ENCODE results near the gene ATOX1.
"Not testable (repeated sequence)": the region's sequence is repeated elsewhere in the genome, so short reads cannot be mapped to it uniquely, and the experiment has no call there.

The ATOX1 gene, protein sequence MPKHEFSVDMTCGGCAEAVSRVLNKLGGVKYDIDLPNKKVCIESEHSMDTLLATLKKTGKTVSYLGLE

DNA sequence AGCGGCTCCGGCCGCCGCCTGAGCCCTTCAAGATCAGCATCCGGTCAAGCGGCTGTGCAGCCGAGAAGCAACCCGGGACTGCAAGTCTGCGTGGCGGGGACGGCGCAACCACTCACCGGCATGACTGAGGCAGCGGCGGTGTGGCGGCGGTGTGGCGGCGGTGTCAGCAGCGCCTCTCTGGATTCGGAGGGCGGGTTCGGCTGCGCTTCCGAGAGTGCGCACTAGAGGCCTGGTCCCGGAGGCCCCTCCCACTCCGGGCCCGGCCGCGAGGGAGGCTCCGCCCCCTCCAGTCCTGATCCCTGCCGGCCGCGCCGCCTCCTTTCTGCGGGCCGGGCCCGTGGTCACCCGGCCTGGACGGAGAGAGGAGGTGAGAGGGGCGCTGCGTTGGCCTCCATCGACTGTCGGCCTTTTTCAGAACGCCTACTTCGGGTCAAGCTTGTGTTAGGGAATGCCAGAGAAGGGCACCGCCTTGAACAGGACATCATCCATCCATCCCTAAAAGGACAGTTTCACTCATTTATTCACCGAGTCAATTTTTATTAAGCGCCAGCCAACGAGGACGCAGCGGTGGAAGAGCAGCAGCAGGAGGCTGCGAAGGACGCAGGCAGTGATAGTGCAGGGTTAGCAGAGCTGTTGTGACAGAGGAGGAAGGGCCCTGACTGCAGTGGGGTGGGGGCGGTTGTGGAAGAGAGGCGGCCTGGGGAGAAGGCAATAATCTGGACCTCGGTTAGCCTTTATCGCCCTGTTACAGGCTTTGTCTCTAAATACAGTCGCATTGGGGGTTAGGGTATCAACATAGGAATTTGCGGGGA is at the start of gene ATOX1:
Gene ATOX1 (minus strand): TSS at position 202 of the 812 bp plus-strand sequence. CDS start 80 bp downstream, at position 122.
- peak; percentile 89 to 92 for DNase-seq

DNA sequence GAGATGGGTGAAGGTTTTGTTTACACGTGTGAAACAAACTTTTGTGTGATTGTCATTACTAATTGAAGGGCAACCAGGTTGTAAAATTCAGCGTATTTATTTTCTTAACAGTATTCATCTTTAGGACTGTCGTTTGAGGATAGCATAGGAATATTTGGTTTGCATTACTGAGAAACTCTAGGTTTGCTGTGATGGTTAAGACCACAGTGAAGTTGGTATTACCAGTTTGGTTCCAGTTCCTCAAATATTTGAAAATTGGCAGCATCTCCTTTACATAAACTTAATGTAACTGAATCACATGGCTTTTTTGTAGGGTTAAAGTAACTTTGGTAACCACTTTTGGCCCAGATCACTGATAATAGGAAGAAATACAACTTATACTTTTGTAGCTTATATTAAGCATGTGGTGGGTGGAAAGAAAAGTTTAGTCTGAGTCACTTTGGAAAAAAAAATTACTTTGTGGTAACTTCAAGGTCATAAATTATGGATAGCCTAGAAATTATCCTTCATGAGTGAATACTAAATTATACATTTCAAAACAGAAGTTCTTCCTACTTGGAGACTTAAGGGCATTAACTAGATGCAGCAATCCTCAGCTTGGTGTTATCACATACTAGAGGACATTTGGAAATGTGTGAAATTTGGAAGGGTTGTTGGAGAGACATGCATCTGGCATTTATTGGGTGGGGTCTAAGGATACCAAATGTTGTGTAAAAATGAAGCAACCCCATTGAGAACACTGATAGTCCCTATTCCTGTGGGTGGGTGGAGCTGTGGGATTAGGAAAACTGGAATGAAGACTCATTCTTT is 47.2 kb upstream of the ATOX1 start:
- DNase-seq: no peak

DNA sequence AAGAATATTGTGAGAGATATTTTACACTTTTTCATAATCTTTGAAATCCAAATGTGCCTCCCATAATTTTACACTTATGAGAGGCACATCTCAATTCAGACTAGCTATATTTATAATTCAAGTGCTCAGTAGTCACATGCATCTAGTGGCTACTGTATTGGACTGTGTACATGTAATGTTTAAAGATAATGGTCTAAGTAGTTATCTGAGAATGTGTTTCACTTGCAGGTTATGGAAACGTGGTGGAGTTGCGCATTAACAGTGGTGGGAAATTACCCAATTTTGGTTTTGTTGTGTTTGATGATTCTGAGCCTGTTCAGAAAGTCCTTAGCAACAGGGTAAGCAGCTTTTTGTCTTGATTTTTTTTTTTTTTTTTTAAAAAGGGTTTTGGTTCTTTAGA is 42.1 kb upstream of the ATOX1 start:
- DNase-seq: no peak

DNA sequence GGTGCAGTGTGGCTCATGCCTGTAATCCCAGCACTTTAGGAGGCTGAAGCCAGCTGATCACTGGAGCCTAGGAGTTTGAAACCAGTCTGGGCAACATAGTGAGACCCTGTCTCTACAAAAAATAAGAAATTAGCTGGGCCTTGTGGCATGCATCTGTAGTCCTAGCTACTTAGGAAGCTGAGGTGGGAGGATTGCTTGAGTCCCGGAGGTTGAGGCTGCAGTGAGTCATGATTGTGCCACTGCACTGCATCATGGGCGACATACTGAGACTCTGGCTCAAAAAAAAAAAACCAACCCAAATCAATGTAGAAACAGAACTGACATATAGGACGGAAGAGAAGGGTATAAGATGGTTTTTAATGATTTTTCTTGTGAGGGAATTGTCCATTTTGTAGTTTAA is 41.0 kb upstream of the ATOX1 start:
- DNase-seq: no peak

DNA sequence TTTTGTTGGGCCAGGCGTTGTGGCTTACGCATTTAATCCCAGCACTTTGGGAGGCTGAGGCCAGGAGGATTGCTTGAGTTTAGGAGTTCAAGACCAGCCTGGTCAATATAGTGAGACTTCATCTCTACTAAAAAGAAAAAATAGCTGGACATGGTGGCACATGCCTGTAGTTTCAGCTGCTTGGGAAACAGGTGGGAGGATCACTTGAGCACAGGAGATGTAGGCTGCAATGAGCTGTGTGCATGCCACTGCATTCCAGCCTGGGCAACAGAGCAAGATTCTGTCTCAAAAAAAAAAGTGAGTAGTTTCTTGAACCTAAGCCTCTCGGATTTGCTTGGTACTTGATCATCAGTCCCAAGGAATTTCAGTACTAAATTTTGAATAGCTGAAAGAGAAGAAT is 40.2 kb upstream of the ATOX1 start:
- DNase-seq: no peak

DNA sequence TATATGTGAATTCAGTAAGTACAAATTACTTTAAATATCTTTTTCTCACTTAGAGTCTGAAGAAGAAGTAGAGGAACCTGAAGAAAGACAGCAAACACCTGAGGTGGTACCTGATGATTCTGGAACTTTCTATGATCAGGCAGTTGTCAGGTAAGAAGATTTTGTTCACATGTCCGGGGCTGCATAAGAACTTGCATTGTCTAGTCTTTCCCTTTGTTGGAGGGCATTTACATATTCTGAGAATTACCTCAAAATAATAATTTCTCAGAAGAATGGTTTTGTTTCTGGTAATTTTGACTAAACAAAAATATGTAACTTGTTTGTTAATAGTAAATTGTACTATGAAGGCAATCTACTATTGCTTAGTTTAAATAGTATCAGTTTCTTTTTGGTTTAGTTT is 37.0 kb upstream of the ATOX1 start:
- no peak for DNase-seq

DNA sequence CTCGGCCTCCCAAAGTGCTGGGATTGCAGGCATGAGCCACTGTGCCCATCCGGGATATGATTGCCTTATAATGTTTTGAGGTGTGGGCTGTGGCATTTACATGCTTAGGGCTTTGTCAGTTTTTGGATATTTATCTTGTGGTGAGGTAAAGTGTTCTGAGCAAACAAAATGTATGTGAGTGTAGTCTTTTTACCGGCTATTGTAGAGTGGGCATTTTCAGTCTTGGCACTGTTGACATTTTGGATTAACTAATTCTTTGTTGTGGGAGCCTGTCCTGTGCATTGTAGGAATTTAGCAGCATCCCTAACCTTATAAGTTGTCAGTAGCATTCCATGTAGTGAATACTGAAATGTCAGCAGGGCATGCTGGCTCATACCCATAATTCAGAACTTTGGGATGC is 34.9 kb upstream of the ATOX1 start:
- DNase-seq: no peak

DNA sequence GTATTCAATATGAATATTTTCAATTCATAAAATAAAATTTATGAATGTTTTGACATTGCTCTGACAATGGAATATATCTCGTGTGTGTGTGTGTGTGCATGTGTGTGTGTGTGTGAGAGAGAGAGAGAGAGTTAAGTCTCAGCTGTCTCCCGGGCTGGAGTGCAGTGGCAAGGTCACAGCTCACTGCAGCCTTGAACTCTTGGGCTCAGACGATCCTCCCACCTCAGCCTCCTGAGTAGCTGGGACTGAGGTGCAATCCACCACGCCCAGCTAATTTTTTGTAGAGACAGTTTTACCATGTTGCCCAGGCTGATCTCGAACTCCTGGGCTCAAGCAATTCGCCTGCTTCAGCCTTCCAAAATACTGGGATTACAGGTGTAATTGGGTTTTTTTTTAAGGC is 29.4 kb upstream of the ATOX1 start:
- no peak for DNase-seq

DNA sequence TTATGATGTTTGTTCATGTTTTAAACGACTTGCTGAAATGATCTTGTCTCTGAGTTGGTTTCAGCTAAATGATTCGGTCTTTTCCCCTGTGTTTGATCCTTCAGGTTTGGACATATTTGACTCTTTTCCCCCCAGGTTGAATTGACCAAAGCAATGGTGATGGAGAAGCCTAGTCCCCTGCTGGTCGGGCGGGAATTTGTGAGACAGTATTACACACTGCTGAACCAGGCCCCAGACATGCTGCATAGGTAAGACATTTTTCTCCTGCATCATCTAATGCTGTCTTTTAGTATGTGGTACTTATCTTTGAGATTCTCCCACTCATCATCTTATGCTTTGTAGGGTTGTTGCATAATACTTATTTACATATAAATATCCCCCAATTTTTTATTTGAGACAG is 28.0 kb upstream of the ATOX1 start:
- DNase-seq: no peak

DNA sequence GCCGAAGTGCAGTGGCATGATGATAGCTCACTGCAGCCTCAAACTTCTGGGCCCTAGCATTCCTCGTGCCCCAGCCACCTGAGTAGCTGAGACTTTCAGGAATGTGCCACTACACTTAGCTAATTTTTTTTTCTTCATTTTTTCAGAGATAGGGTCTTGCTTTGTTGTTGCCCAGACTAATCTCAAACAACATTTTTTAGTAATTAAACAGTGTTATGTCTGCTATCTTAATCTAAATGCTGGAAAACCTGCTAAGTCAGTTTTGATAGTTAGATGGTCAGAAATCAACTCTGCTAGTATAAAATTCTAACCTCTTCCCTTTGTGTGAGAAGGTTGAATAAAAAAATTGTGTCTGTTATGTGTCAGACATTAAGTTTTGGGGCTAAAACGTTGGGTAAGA is 25.7 kb upstream of the ATOX1 start:
- DNase-seq: no peak

DNA sequence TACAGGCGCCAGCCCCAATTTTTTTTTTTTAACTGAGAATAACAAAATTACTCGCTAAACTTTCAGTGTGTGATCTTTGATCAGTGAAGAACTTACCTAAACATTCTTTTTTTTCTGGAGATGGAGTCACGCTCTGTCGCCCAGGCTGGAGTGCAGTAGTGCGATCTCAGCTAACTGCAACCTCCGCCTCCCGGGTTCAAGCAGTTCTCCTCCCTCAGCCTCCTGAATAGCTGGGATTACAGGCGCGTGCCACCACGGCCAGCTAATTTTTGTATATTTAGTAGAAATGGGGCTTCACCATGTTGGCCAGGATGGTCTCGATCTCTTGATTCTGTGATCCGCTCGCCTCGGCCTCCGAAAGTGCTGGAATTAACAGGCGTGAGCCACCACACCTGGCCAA is 25.2 kb upstream of the ATOX1 start:
- DNase-seq: not testable (repeated sequence)

DNA sequence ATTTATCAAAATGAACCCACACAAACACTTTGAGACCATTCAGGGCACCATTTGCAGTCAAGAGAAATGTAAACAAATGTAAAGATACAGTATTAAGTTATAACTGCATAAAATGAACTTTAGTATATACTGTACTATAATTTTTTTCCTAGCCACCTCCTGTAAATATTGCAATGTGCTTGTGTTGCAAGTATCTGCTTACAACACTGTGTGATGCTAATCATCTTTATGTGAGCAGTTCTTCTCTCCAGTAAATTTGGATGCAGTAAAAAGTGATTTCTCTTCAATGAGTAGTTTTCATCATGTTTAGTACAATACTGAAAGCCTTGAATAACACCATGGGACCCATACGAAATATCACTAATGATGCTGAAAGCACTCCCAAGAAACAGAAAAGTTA is 22.8 kb upstream of the ATOX1 start:
- no peak for DNase-seq

DNA sequence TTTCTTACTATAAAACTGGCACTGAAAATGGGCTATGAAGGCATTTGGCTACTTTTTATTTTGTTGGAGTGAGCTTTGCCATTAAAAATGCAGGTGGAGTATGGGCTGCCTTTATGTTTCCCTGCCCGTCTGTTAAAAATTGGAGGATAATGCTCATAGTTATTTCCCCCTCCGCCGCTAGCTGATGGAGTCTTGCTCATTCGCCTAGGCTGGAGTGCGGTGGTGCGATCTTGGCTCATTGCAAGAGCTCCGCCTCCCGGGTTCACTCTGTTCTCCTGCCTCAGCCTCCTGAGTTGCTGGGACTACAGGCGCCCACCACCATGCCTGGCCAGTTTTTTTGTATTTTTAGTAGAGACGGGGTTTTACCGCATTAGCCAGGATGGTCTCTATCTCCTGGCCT is 21.9 kb upstream of the ATOX1 start:
- no peak for DNase-seq

DNA sequence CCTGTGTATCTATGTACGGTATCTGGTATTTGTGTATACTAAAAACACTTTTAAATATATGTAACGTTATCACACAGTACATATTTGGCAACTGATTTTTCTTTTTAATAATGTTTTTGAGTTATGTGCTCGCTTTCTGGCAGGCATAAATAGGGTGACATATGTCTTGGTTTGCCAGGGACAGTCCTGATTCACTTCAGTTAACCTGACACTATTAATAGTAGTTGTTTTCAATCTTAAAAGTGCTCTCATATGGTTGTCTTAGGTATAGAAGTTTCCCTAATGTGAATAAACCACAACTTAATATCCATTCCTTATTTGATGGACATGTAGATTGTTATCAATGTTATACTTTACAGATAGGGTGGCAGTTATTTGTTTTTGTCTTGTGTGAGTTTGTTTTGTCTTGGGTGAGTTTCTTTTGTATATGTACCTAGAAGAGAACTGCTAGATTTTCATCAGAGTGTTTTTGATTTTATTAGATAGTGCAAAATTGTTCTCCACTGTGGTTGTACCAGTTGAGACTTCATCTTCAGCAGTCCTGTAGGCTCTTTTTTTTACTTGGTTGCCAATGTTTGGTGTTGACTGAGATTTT is 21.2 kb upstream of the ATOX1 start:
- no peak for DNase-seq

DNA sequence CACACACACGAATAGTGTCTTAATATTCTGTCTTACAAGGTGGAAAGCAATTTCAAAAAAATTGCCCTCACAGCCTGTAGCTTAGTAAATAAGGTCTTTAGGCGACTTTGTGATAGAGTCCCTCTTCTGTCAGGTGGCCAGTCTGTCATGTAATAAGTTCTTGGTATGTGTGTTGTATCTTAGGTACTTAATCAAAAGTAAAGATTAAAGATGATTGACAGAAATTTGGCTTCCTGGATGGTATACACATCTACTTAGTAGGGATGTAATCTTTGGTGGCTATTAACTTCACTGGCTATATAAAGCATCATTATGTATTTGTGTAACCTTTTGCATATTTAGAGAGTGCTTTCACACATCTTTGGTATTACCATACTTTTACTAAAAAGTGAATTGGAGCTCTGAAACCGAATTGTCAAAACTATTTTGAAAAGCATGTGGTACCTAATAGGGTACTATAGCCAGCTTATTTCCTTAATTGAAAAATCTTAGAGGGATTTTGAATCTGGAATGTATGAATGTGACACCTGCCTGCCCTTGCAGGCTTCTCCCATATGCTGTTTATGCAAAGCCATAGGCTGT is 16.7 kb upstream of the ATOX1 start:
- no peak for DNase-seq

DNA sequence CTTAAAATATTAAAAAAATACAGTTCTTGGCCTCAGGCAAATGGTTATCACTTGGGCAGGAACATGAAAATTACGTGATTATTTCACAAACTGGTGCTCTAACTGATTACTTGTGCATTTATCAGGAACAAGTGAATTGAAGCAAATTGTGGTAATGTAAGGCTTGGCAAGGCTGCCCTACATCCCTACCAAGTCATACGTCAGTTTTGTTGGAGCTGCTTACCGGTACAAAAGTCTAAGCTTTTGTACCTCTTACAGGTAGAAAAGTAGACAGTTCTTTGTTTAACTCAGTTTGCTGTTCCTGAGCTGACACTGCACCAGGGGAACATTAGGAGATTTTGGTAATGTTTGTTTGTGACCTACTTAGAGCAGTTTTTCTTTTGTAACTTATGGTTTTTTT is 15.5 kb upstream of the ATOX1 start:
- DNase-seq: peak in 1 of 2 donors; percentile 9

DNA sequence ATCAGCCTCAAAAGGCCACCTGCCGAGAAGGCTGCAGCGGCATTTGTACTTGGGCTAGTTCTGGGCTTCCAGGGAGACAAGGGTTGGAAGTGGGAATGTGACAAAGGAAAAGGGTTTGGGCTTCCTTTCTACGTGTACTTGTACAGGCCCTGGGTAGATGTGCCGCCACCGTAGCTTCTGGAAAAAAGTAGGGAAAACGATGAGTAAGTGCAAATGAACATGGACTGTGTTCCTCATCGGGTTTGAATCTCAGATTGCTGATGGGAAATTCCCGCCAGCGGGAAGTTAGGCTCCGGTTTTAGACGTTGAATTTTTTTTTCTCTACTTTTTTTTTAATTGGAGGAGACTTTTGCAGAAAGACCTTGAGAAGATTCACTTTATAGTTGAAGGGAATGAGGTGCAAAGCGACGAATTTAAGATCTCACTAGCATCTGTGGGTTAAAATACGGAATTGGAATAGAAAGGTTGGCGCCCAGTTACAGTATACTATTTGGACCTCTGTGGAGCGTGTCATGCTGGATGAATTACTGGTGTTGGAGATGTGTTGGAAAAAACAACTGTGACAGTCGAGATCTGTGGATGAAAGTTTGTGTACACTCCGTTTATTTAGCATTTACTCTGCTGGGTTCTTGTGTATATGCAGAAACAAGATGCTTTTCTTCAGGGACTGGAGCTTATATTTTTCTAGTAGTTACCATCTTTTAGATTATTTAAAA is 14.6 kb upstream of the ATOX1 start:
- peak in 1 of 2 donors; percentile 15 for DNase-seq

DNA sequence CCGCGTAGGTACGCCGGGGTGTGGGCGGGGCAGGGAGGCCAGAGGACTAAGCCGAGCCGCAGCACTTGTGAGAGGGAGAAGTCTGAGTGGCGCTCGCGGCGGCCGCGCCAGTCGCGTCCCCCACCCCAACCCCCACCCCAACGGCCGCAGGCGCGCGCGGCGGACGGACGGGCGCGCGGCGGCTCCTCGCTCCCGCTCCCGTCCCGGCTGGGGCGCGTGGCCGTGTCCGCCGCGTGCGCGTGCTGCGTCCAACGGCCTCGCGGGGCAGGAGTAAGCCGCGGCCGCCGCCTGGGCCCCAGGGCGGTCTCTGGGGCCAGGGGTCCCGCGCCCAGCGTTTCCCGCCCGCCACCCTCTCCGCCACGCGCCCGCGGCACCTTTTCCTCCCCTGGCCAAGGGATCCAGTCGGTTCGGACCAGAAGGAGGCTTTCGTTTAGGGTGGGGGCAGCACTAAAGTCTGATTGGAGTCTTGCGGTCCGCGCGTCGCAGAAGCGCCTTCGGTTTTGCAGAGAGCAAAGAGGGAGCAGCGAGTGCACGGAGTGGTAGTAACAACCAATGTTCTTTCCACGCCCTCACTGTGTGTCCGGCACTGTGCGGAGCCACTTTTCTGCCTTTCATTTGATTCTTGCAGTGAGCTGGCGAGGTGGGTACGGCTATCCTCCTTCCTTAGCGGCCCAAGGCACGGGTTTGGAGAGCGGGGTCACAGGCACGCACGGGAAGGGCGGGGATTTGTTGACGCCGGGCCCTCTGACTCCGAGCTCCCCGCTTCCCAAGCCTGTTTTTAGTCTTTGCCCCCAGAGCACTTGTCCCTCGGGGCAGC is 13.8 kb upstream of the ATOX1 start:
- peak in 1 of 2 donors; percentile 42 for DNase-seq

DNA sequence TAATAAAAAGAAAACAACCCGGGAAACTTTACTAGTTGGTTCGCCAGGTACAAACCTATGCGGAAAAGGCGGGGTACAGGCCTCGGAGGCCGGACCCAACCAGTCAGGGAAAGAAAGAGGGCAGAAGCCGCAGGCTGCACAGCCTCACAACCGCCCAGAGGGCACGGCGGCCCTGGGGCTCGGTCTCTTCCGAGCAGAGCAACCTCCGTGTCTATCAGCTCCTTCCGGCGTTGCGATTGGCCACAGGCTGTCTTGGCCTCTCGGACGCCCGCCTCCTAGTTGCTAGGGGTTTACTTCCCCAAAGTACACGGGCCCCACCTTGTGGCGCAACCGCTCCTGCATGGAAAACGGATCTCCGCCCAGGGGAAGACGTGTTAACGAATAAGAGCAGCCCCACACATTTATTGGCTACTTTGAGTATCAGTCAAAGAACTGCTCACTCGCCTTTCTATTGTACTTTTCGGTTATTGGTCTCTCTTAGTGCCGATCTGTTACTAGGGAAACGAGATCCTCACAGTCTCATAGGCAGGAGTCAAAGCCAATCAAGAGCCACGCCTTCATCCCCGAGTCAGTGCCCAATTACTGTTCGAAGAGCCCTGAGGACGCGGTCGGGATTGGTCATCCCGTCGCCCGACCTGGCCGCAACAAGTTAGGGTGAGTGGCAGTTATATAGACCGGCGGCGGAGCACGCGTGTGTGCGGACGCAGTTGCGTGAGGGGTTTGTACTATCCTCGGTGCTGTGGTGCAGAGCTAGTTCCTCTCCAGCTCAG is 13.0 kb upstream of the ATOX1 start, which contains the start of gene G3BP1:
Gene G3BP1 (plus strand): TSS at position 696 of the 770 bp plus-strand sequence. CDS start 14,667 bp downstream, outside the sequence.
- peak; percentile 100 for DNase-seq

DNA sequence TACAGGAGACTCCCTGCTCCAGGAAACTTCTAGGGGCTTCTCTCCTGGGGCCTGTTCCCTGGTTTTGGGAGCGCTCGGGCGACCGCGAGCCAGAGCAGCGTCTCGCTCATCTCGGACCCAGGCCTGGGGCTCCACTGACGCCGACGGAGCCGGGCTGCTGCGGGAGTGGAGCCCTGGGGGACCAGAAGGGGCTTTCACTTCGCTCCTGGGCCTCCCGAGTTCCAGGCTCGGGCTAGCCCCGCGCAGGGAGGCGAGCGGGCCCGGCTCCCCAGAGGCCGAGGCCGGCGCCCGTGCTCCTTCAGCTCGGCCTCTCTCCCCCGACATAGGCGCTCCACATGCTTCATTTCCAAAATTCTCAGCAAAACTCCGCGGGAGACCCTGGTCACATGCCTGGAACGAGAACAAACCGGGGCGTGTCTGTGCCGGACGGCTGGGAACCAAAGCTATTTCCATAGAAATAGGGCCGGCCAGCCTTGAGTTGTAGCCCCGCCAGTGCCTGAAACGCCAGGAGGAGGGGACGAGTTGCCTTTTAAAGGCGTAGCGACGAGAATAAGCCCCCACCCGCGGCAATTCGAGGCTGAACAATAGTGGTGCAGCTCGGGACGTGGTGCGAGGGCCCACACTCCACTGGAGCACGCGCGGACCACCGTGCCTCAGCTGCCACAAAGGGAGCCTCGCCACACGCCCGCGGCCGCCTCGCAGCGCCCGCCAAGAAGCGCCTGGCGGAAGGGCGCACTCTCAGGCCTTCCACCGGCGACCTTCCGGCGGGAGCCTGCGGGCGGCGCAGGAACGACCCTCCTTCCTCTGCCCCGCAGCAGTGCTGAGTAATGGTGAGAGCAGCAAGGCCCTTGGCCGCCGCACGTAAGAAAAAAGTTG is 12.2 kb upstream of the ATOX1 start:
- DNase-seq: peak in 1 of 2 donors; percentile 4
